Fibroblast of peridontal ligament (primary cell): Measurements from ENCODE around the gene EDAR.

ENCODE experiments used
- DNase-seq: peaks from one replicate; pipeline ENCODE4 v3.0.0-alpha.2; 2010; ENCODE audit errors: extremely low read depth

Gene EDAR

DNA sequence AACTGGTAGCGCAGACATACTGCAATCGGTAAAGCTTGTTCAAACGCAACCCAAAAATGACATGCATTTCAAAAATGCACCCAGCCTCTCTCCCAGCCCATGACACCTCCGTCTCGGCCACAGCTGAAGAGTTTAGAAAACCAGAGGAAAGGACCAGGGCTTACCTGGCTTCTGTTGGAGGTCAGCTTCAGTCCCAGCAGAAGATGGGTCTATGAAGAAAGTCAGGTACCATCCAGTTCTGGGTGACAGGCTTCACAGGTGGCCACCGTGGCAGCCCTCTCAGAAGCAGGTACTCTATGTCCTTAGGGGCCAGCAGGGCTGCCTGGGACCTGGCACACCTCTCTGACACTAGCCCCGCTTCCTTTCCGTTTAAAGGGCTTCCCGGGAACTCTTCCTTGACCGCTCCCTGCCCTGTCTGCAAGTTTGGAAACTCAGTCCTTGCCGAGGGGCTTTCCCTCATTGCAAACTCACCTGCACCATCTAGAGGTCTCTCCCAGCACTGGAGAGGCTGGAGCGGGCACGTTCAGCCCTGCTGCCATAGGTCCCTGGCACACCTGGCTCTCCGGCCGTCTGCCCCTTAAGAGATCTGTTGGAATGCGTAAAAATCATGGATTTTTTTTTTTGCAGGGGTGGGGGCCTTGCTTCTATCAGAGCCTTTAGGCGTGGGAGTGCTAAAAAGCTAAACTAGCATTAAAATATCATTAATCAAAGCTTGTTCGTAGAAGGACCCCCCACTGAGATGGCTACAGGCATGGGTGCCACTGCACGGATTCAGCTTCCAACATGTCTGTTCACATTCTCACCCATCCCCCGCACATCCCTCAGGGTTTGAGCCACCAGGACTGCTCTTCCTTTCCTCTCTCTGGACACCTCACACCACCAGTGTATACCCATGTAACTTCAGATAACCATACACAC is at the start of gene EDAR:
TSS of gene EDAR (minus strand) at position 425 of the 918 bp plus-strand sequence. CDS start 58,206 bp downstream, outside the sequence.
- no peak for DNase-seq

DNA sequence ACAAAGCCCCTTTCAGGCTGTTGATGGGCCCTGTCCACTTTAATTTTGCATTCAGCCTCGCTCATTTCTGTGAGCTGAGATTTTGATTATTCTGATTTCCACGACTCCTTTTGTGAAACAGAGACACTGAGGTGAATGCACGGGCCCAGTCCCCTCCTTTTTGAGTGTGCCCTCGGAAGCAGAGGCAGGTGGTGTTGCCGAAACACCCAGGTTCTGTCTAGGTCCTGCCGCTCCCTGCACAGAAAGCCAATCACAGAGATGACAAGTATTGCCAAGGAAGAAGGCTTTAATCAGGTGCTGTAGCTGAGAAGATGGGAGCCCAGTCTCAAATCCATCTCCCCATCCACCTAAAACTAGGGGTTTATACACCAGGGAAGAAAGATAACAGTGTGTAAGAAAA is 44.2 kb upstream of the EDAR start:
- DNase-seq: no peak

DNA sequence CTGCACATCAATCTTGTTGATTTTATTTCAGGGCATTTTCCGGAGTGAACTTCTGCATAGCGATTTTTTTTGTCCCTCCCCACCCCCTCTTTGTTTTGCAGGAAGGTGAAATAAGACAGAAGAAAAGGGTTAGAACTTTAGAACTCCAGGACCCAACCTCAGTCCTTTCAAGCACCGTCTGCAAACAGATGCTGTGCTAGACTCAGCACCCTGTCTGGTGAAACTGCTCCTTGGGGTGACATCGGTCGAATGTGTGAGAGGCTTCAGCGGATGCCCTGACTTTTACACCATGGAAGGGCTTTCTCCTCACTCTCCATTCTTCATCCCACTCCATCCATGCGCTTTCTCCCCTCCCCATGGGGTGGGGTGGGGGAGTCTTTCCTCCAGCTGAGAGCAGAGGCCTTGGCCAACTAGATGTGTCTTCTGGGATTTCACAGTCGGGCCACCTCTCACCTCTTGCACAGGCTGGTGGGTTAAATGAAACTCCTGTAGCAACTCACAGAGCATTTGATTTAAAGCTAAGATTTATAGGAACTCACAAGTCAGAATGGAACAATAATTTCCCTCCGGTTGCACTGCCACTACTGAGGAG is 43.3 kb upstream of the EDAR start:
- no peak for DNase-seq

DNA sequence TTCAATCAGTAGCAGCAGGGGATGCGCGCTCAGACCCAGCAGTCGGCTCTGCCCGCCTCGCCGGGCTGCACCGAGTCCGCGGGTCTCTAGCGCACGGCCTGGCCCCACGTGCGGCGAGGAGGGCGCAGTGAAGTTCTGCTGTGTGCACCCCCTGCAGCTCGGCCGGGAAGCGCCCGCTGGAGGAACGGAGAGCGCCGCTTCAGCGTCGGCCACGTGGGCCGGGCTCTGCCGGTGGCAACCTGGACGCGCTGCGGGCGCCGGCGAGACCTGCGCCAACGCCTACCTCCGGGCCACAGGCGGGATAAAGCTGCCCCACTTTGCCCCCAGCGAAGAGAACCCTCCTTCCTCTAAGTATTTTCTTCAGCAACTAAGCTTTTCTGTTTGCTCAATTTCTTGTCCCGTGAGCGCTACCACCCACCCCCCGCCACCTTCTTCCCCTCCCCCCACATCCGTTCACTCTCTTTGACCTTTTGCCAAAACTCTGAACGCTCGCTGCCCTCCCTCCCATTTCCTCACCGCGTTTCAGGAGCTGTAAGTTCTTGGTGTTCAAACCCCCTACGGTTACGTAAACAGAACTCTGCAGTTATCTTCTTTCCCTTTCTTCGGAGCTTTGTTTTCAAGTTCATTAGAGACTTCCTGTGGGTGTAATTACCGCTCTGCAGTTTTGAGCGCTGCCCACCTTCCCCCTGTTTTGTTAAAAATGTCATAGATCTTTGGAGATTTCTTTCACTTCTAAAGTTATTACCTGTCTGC is 42.6 kb upstream of the EDAR start:
- DNase-seq: peak; percentile 7

DNA sequence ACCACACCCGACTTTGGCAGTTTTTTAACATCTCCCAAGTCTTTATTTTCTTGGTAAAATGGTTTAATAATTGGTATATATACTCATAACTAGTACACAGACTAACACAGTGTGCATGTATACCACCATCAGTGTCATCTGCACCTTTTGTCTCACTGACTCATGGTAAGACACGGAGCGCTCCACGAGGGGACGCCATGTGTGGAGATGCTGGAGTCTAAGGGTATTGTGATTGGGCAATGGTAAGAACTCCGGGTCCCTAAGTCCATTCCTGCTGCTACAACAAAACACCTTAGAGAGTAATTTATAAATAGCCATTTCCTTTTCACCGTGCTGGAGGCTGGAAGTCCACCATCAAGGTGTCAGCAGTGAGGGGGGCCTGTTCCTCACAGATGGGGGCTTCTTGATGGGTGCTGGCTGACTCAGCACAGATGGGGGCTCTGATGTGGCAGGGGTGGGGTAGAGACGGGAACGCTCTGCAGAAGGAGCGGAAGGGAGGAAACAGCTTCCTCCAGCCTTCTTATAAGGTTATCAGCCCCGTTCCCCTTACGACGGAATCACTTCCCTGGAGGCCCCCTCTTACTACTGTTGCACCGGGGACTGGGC is 42.0 kb upstream of the EDAR start:
- no peak for DNase-seq

DNA sequence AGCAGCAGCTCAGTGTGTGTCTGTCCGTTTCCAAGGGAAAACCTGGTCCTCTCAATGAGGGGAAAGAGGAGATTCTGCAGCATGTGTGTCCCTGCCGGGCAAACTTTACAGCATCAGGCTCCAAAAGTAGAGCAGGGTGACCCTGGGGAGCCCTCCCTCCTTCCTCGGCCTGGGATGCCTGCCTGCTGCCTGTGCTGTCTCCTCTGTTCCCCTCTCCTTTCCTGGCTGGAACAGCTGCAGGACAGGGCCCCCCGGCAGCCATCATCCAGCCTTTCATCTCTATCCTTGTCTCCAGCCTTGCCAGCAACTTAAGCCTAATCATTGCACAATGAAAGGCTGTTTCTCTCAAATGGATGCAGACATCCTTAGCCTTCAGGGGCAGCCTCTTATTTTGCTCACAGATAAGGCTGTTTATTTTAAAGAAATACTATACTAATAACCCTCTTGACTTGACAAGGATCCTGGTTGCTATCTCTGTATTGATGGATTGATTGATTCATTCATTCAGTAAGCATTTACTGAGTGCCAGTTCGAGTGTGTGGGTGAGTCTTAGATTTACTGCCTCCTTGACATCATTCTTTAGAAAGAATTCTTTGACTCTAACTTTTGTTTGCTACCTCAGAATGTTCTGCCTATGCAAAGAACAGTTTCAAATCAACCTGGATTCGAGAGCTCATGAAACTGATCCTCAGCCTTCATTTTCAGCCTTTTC is 40.6 kb upstream of the EDAR start:
- DNase-seq: no peak

DNA sequence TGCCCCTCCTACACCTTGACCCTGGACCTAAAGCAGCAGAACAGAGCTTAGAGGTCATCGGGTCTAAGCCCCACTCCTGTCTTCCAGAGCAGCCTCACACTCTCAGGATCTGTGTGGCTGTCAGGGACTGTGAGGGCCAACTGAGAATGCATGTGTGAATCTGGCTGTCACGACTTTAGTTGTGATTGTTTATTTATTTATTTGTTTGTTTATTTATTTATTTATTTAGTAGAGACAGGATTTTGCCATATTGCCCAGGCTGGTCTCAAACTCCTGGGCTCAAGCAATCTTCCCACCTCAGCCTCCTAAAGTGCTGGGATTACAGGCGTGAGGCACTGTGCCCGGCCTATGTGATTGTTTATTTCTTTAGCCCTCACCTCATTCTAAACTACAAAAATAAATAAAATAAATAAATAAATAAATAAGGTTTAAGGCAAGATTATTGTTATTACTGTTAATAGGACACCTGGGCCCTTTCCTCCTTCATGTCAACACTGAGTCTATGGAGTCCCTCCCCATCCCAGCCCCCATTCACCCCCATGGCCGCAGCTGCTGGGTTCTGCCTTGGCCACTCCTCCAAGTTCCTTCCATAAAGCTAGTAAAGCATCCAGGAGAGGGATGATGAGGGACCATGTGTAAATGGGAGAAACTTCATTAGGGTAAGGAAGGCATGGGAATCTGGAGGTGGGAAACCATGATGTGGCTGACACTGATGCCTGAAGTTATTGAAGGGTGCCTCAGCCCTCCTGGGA is 39.9 kb upstream of the EDAR start:
- DNase-seq: no peak

DNA sequence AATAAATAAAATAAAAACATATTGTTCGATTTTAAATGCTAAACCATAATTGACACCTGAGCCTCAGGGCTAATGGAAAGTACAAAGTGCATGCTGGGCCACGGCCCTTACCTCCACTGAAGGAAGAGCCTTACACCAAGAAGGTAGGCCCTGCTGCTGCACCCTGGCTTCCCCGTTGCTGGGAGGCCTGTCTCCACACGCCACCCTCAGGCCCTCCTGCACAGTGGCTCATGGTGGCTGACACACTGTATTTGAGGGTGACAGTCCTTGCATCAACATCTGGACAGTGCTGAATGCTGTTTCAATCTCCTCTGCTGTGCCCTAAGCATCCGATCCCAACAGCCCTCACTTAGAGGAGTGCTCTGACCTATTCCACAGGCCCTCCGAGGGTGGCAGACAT is 39.3 kb upstream of the EDAR start:
- DNase-seq: no peak

DNA sequence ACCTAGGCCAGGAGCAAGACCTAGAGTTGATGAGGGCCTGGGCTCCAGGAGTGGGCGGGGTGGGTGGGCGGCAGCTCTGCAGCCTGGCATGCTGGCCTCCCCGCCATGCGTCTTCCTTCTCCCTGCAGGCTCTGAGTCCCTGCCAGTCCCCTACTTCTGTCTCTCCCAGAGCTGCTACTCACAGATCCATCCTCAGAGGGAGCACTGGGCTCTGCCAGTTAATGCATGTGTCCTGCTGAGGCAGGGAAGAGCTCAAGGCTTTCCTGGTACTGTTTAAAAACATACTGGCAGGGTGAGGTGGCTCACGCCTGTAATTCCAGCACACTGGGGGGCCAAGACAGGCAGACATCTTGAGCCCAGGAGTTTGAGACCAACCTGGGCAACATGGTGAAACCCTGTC is 38.7 kb upstream of the EDAR start:
- no peak for DNase-seq

DNA sequence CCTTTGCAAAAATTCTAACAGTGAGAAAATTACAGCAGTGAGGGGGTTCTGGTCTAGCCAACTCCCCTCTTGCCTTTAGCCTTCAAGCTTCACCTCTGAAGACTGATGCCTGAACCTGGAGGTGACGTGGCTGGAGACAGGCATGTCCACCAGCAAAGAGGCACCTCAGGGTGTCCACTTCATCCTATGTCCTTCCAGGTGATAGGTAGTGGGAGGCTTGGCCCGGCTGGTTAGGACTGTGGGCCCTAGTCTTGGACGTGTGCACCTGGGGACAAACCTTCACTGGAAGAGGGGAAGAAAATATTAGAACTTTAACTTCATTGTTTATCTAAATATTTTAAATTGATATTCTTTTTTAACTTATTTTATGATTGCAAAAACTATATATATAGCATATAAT is 35.5 kb upstream of the EDAR start:
- DNase-seq: no peak

DNA sequence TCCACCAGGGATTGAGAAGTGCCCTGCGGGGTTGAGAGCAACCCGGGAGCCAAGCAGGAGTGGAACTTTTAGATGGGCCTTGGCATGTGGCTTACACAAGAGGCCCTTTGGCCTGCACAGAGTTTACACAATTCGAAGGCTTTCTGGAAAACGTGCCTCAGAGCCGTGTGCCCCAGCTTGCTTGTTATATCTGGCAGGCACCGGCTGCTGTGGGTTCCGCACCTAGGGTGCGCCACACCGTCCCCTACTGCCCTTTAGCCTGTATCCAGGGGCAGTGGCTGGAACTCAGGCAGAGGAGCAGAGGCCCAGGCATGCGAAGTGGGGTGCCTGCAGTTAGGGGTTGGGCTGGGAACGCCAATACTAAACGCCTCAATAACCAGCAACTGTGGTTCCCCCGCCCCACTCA is 32.9 kb upstream of the EDAR start:
- no peak for DNase-seq

DNA sequence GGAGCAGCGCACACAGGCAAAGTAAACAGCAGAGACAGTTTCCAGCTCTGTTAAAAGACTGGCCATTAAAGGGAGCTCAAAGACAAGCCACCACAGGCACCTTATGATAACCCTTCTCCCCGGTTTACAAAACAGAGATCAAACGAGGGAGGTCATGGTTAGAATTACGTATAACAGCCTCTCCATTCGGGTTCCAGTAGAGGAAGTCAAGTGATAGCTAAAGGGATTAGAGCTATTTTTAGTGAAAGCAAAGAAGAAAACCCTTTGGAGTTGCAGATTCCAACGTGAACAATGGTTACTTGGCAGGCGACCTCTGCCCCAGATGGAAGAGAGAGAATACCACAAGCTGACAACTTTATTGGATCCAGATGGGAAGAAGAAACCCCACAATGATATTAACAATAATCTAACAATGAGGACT is 31.2 kb upstream of the EDAR start:
- DNase-seq: peak; percentile 58

DNA sequence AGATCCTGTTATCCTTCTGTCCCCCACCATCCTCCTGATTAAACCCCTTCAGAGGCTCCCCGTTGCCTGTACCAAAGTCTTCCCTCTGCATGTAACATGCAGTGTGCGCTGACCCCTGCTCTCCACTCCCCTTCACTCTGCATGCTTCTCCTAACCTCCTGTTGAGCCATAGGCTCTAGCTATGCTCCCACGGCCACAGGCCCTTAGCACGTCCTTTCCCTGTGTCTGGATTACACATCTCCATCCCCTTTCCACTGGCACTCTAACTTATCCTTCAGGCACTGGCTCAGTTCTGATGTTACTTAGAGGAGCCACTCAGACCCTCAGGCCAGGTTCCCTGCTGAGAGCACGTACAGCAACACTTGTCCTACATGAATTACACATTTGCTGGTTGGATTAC is 29.4 kb upstream of the EDAR start:
- no peak for DNase-seq

DNA sequence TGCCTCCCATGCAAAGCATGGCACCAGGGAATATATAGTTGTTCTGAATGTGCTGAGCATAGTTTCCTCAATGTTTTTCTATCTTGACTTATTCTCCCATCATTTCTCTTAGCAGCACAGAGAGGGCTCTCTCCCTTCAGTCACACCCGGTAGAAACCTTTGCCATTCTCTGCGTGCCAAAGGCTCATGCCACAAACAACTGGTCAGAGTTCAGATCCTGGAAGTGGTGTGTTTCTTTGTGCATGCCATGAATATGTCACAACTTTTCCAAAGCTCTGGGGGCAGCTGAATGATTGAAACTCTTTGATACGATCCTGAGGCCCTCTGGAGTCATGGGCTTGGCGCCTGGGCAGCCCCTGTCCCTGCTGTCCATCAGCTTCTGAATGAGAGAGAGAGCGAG is 28.0 kb upstream of the EDAR start:
- DNase-seq: no peak

DNA sequence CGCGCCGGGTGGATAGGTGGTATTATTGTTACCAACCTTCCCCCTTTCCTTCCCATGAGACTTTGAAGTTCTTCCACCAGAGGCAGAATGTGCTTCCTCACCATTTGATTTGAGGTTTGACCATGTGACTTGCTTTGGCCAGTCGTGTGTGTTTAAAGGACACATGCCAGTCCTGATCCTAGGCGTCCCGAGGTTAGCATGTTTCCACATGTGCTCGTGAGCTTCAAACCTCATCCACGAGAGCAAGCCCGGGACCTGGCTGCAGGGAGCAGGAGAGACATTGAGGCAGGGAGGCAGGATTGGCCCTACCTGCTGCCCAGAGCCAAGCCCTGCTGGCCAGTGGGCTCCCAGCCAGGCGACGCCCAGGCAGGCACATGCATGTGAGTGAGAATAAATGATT is 27.4 kb upstream of the EDAR start:
- no peak for DNase-seq

DNA sequence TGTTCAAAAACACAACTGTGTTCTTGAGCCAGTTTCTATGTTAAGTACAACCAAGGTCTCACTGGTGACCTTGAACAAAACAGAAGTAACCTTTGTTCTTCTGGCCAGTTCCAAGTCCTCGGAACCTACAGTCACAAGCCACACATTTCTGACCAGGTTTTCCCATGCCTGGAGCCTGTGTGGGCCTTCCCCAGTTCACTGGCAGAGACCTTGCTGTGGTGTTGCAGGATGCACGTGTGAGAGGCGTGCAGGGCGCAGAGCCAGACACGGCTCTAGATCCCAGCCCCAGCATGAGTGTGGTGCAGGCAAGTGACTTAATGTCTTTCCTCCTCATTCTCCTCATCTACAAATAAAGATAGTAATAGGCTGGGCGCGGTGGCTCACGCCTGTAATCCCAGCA is 25.5 kb upstream of the EDAR start:
- DNase-seq: no peak

DNA sequence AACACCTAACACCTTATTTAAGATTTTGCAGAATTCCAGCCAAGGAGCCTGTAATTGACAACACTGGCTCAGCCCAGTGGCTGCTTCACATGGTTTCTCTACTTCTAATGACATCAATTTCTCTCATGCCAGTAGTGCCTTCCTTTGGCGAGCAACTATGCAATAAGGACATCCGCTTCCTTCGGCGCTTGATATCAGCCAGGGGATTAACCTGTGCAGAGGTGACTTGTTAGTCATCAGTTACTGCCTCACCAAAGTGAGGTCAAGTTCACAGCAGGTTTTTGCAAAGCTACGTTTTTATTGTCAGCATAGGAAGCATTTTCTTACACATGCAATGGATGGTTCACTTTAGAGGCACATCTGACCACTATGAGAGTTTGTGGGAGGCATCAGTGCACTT is 24.0 kb upstream of the EDAR start:
- DNase-seq: no peak

DNA sequence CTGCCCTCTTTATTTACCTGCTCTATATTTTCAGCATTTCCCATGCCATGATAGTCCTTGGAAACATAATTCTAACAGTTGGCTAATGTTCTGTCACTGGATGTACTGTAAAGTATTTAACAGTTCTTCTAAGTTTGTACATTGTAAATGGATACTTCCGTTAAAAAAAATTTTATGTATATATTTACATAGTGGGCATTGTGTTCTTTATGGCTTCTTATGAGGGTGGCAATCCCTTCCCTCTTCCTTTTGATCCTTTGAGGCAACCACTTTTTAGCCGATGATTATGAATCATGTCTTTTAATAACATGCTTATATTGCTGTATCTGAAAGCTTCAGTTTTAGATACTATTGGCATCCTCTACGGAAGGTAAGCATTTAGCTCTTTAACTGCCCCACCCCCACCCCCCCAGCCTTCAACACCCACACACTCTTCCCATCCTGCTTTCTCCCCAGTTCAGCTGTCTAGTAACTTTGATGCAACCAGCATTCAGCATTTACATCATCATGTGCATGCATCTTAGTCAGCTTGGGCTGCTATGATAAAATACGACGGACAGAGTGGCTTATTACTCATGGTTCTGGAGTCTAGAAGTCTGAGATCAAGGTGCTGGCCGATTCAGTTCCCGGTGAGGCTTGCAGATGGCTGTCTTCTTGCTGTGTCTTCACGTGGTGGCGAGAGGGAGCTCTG is 21.0 kb upstream of the EDAR start:
- DNase-seq: no peak

DNA sequence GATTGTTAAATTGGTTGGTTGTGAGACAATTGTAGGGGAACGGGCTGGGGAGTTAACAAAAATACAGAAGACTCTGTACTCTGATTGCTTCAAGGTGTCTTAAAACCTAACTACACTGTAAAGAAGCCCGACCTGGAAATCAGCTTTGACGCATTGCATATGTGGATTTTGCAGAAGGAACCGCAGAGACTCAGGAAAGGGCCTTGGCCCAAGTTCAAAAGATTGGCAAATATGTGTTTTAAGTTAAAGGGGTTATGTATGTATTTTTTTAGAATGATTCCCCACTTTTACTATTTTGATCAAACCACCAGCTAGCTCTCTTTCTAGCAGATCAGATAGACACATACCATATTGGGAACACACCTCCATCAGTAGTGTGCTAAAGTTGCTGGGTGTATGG is 18.0 kb upstream of the EDAR start:
- DNase-seq: no peak

DNA sequence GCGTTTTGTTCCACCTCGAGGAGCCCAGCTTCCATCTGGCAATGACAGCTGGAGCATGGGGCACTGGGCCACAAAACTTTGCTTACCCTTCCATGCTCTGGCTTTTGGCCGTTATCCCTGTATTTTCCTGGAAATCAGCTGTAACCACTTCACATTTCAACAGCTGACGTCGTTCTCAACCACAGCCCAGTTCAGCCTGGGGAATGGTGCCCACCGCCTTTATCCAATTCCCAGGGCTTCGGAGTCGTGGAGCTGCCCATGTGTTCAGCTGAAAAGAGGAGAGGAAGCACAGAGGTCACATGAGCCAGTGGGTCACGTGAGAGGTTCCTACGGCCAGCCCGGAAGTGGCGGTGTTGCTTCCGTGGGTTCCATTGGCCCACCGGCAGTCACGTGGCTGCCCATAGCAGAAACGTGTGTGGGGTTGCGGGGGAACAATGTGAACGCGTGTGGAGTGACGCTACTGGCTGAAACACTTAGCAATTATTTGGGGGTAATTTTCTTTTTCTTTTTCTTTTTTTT is 16.7 kb upstream of the EDAR start:
- peak; percentile 69 for DNase-seq
